SK-N-SH (cell line): ENCODE measurements around the gene SND1. TPM values are rescaled to one million over a fixed set of nuclear protein-coding genes. Genes with fewer than 3 reads are reported as not detected.

Experiments used
- CTCF ChIA-PET: fragments of 300-600, 350-600 bp; formaldehyde crosslinking; extraction: SDS; loops from one replicate; lab custom pipeline; 2021; lab: Yijun Ruan, JAX
- POLR2A ChIA-PET: fragments of 350-600 bp; sonication (Branson Sonifier 250); formaldehyde crosslinking; extraction: SDS; loops from one replicate; lab custom pipeline; 2020; ENCODE audit warnings: antibody characterized with exemption, inconsistent platforms; lab: Yijun Ruan, JAX
- DNase-seq: peaks from one replicate; pipeline ENCODE4 v3.0.0; 2012
- H2AFZ ChIP-seq: fragments of 200-600 bp; sonication (generic); 2 replicates; pipeline ENCODE4 v1.8.1; 2016; ENCODE audit warnings: antibody characterized with exemption, mild to moderate bottlenecking, low read depth
- H3F3A ChIP-seq: fragments of 200-600 bp; sonication (generic); replicated peaks from 2 replicates; pipeline ENCODE3; 2016; ENCODE audit warnings: antibody characterized with exemption, mild to moderate bottlenecking; ENCODE audit not compliant: insufficient read depth
- H3K27ac ChIP-seq, 2 experiments: fragments of 200-500 bp in 1 of 2; fragments of 200-600 bp in 1 of 2; sonication (Bioruptor generic) in 1 of 2; sonication (generic), shearing (Covaris generic) in 1 of 2; 2 replicates each; pipeline versions ENCODE4 v1.5.1 to v1.6.1; 2014 to 2016; ENCODE audit warnings: low read depth in 2 of 2, inconsistent platforms in 1 of 2, low read length in 1 of 2, mild to moderate bottlenecking in 1 of 2, mixed read lengths in 1 of 2
- H3K27me3 ChIP-seq: fragments of 200-600 bp; sonication (generic), shearing (Covaris generic); 2 replicates; pipeline ENCODE4 v1.6.1; 2016; ENCODE audit warnings: mixed run types; ENCODE audit not compliant: insufficient read depth
- H3K36me3 ChIP-seq, 2 experiments: fragments of 200-500 bp in 1 of 2; fragments of 200-600 bp in 1 of 2; sonication (Bioruptor generic) in 1 of 2; sonication (generic) in 1 of 2; replicated peaks in 1 of 2; 2 replicates each; pipeline versions ENCODE3 to v1.5.1; 2014 to 2016; ENCODE audit warnings: low read length in 1 of 2, mild to moderate bottlenecking in 1 of 2; ENCODE audit not compliant: insufficient read depth in 2 of 2, control insufficient read depth in 1 of 2
- H3K4me1 ChIP-seq, 2 experiments: fragments of 200-500 bp in 1 of 2; fragments of 200-600 bp in 1 of 2; sonication (Bioruptor generic) in 1 of 2; sonication (generic), shearing (Covaris generic) in 1 of 2; 2 replicates each; pipeline versions ENCODE4 v1.5.1 to v1.6.1; 2014 to 2016; ENCODE audit warnings: low read depth in 1 of 2, low read length in 1 of 2, mixed run types in 1 of 2; ENCODE audit not compliant: insufficient read depth in 2 of 2, control insufficient read depth in 1 of 2
- H3K4me2 ChIP-seq: fragments of 200-600 bp; sonication (generic), shearing (Covaris generic); 2 replicates; pipeline ENCODE4 v1.6.1; 2017; ENCODE audit warnings: mixed run types
- H3K4me3 ChIP-seq, 2 experiments: fragments of 200-500 bp in 1 of 2; fragments of 200-600 bp in 1 of 2; sonication (Bioruptor generic) in 1 of 2; sonication (generic), shearing (Covaris generic) in 1 of 2; 2 replicates each; pipeline versions ENCODE4 v1.5.1 to v1.8.1; 2014 to 2016; ENCODE audit warnings: low read depth in 2 of 2, inconsistent platforms in 1 of 2, low read length in 1 of 2, mild to moderate bottlenecking in 1 of 2, mixed read lengths in 1 of 2, moderate library complexity in 1 of 2
- H3K79me2 ChIP-seq: fragments of 200-600 bp; sonication (generic); 2 replicates; pipeline ENCODE4 v1.8.1; 2017; ENCODE audit warnings: mild to moderate bottlenecking; ENCODE audit not compliant: insufficient read depth
- H3K9ac ChIP-seq: fragments of 200-600 bp; sonication (generic); 2 replicates; pipeline ENCODE4 v1.6.1; 2017; ENCODE audit warnings: mixed run types
- H3K9me2 ChIP-seq: fragments of 200-600 bp; sonication (generic); 2 replicates; pipeline ENCODE4 v1.6.1; 2017; ENCODE audit warnings: mixed run types
- H3K9me3 ChIP-seq: fragments of 200-600 bp; sonication (generic); 2 replicates; pipeline ENCODE4 v1.6.1; 2017; ENCODE audit warnings: mixed run types, mild to moderate bottlenecking, moderate library complexity
- H4K20me1 ChIP-seq: fragments of 200-600 bp; sonication (generic); 2 replicates; pipeline ENCODE4 v1.6.1; 2017; ENCODE audit warnings: mild to moderate bottlenecking, mixed run types; ENCODE audit not compliant: insufficient read depth
- ELF1 ChIP-seq: IDR thresholded peaks from 2 replicates; pipeline ENCODE4 v1.4.0; 2012
- EP300 ChIP-seq, 2 experiments: IDR thresholded peaks; 2 replicates each; pipeline versions ENCODE4 v1.4.0 to v1.6.1; 2012; ENCODE audit warnings: borderline replicate concordance in 1 of 2, low read depth in 1 of 2, low read length in 1 of 2
- FOSL2 ChIP-seq: IDR thresholded peaks from 2 replicates; pipeline ENCODE4 v1.4.0; 2012; ENCODE audit warnings: low read depth, mild to moderate bottlenecking, moderate library complexity, borderline replicate concordance
- FOXJ3 ChIP-seq: sonication (generic); formaldehyde crosslinking; IDR thresholded peaks from 2 replicates; pipeline ENCODE4 v1.5.1; 2020; ENCODE audit warnings: mild to moderate bottlenecking, missing genetic modification reagents
- FOXM1 ChIP-seq: IDR thresholded peaks from 2 replicates; pipeline ENCODE4 v1.4.0; 2012; ENCODE audit warnings: low read depth, mild to moderate bottlenecking
- NFIC ChIP-seq: IDR thresholded peaks from 2 replicates; pipeline ENCODE4 v1.4.0; 2012; ENCODE audit warnings: borderline replicate concordance
- RCOR1 ChIP-seq: fragments of 150-350 bp; IDR thresholded peaks from 2 replicates; pipeline ENCODE4 v1.6.1; 2017; ENCODE audit warnings: antibody characterized with exemption, low read length
- RXRA ChIP-seq: IDR thresholded peaks from 2 replicates; pipeline ENCODE4 v1.4.0; 2012; ENCODE audit warnings: low read depth, mild to moderate bottlenecking, borderline replicate concordance
- TAF1 ChIP-seq: IDR thresholded peaks from 2 replicates; pipeline ENCODE4 v1.6.1; 2012; ENCODE audit warnings: low read depth, mild to moderate bottlenecking, low read length, moderate library complexity, borderline replicate concordance
- TCF12 ChIP-seq: IDR thresholded peaks from 2 replicates; pipeline ENCODE4 v1.4.0; 2012
- WGBS: methylation state at CpG from one replicate; pipeline ENCODE4 v1.1.6; 2017; ENCODE audit warnings: low lambda C conversion rate; 5-methylcytosine and 5-hydroxymethylcytosine counted together
- polyA plus RNA-seq, 3 experiments: library from polyadenylated mRNA; depleted of rRNA; stranded (reverse); fragments of >200 nt; gene quantifications; 2 replicates each; pipeline ENCODE4 v1.2.3, GENCODE V29; 2012
- TF ChIP-seq, protein P1 (sequence below): fragments of 150-350 bp; IDR thresholded peaks from 2 replicates; pipeline ENCODE4 v1.6.1; 2017; ENCODE audit warnings: antibody characterized with exemption, low read length, low read depth, borderline replicate concordance
- TF ChIP-seq, protein P2 (sequence below): IDR thresholded peaks from 2 replicates; pipeline ENCODE4; 2012
- TF ChIP-seq, protein P3 (sequence below): IDR thresholded peaks from 2 replicates; pipeline ENCODE4 v1.4.0; 2012; ENCODE audit warnings: low read depth, borderline replicate concordance
- TF ChIP-seq, protein P4 (sequence below): fragments of 200-600 bp; sonication (generic); IDR thresholded peaks from 2 replicates; pipeline ENCODE4 v1.6.1; 2017; ENCODE audit warnings: antibody characterized with exemption, mild to moderate bottlenecking, moderate library complexity

SND1 gene
- polyA plus RNA-seq, 1 of the 3 experiments (the other 2 are of a cell fraction): 165 TPM

DNA sequence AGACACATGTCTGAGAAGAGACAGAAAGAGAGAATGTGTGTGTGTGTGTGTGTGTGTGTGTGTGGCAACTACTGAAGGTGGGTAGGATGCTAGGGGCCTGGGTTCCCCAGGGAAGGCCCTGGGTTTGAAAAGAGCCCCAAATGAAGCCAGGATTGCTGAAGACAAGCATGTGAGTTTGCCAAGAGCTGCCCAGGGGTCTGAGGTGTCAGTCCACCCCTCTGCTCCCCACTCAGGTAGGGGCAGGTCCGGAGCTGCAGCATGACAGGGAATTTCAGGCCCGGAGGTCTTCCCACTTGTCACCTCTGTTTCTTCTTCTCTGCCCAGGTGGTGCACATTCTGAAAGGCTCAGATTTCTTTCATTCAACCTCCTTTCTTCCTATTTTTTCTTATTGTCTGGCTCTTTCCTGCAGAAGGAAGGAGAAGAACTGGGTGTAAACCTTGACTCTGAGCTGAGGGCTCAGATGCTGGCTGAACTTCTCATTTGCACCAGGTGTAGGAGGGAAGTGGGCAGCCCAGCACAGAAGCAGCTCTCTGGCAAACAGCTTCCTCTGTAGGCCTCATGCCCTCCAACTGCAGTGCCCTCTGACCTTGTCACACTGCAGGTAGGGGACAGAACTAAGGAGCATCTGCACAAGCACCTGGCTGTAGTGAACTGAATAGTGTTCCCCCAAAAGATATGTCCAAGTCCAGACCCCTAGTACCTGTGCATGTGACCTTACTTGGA is 458.8 kb downstream of the SND1 start:
- Histone ChIP-seq H3K9me2 (no peaks in the 10 kb centered on the region), H2AFZ (no peak overlapping the region), H3K4me1 (peaks cover 5 to 21% of the 10 kb centered on the region in 2 experiments; a peak in 2 of 4 replicates), H3K27me3 (no peaks in the 10 kb centered on the region; the same call in 1 of the 2 replicates), H3K4me2 (no peak overlapping the region), H3K9ac (no peak overlapping the region), H3K4me3 (no peak overlapping the region), H4K20me1 (no peaks in the 10 kb centered on the region), H3K27ac (no peak overlapping the region), H3K36me3 (no peaks in the 10 kb centered on the region), H3F3A (peaks cover 6% of the 10 kb centered on the region), H3K9me3 (no peaks in the 10 kb centered on the region), H3K79me2 (no peaks in the 10 kb centered on the region)
- no peak for DNase-seq
- POLR2A ChIA-PET: interaction anchor here (0.6 to 0.7 kb wide), 2 partner anchors 56 to 62 kb away, joined by 3 to 4 read pairs; no protein-coding TSS in a partner anchor
- 71% methylated on average over 2 of the region's 2 CpGs for WGBS
- TF ChIP-seq, protein P1, sequence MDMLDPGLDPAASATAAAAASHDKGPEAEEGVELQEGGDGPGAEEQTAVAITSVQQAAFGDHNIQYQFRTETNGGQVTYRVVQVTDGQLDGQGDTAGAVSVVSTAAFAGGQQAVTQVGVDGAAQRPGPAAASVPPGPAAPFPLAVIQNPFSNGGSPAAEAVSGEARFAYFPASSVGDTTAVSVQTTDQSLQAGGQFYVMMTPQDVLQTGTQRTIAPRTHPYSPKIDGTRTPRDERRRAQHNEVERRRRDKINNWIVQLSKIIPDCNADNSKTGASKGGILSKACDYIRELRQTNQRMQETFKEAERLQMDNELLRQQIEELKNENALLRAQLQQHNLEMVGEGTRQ: no peak
- CTCF ChIA-PET: interaction anchor here (0.8 to 4.4 kb wide), 5 partner anchors 13 to 403 kb away, joined by 3 to 19 read pairs (median 6); no protein-coding TSS in a partner anchor

DNA sequence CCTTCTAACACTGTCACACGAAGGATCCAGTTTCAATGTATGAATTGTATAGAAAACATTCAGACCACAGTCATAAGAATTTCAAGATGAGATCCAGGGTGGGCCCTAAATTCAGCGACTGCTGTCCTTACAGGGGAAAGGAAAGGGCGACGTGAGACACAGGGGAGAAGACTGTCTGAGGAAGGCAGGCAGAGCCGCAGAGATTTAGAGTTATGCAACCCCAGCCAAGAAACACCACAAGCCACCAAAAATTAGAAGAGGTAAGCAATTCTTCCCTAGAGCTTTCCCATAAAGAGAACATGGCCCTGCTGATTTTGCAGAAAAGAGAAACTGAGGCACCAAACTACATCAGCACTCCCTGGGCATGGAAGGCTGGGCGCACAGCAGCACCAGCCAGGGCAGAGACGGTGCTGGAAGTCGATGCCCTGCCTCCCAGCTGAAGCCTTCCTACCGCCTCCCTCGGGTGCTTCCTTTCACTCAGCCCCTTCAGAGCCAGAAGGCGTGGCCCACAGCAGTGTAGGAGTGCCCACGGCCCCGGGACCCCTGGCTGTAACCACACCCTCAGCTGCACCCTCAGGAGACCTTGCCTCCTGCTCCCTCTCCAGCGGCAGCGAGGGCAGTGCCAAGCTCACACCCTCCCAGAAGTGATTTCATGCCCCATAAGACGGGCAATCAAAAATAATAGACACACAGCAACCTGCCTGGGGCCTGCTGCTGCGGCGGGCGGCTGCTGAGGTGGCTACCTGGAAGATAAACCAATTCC is 460.2 kb downstream of the SND1 start:
- no peak overlapping the region for H3K4me2 ChIP-seq
- POLR2A ChIA-PET: interaction anchor here (0.6 kb wide), 1 partner anchor 9 kb away, joined by 3 read pairs; no protein-coding TSS in a partner anchor
- no peak overlapping the region for H3K4me3 ChIP-seq
- no peak overlapping the region for H2AFZ ChIP-seq
- no peaks in the 10 kb centered on the region for H4K20me1 ChIP-seq
- no peak overlapping the region for H3K27ac ChIP-seq
- peaks cover 7 to 30% of the 10 kb centered on the region in 2 experiments; a peak in 2 of 4 replicates for H3K4me1 ChIP-seq
- H3K36me3 ChIP-seq: no peaks in the 10 kb centered on the region
- no peaks in the 10 kb centered on the region for H3K79me2 ChIP-seq
- WGBS: 84% methylated on average over 19 of the region's 19 CpGs
- H3K9me2 ChIP-seq: no peaks in the 10 kb centered on the region
- H3K9ac ChIP-seq: no peak overlapping the region
- peaks cover 6% of the 10 kb centered on the region for H3F3A ChIP-seq
- no peaks in the 10 kb centered on the region for H3K9me3 ChIP-seq
- CTCF ChIA-PET: interaction anchor here (1.0 to 4.4 kb wide), 8 partner anchors 11 to 404 kb away, joined by 3 to 19 read pairs (median 6); no protein-coding TSS in a partner anchor
- no peak for DNase-seq
- no peaks in the 10 kb centered on the region; the same call in 1 of the 2 replicates for H3K27me3 ChIP-seq
- TF ChIP-seq, protein P2, sequence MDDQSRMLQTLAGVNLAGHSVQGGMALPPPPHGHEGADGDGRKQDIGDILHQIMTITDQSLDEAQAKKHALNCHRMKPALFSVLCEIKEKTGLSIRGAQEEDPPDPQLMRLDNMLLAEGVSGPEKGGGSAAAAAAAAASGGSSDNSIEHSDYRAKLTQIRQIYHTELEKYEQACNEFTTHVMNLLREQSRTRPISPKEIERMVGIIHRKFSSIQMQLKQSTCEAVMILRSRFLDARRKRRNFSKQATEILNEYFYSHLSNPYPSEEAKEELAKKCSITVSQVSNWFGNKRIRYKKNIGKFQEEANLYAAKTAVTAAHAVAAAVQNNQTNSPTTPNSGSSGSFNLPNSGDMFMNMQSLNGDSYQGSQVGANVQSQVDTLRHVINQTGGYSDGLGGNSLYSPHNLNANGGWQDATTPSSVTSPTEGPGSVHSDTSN: no peak
- no peak for TF ChIP-seq EP300 (IDR thresholded peaks at IDR 0.05; ENCODE audit: borderline replicate concordance in 1 of 2, low read depth in 1 of 2, low read length in 1 of 2)
- TF ChIP-seq, protein P1: no peak
- TF ChIP-seq RCOR1: no peak
- TF ChIP-seq ELF1: no peak
- no peak for TF ChIP-seq FOXJ3 (CRISPR knock-in tag)
- no peak for TF ChIP-seq RXRA
- TF ChIP-seq, protein P3, sequence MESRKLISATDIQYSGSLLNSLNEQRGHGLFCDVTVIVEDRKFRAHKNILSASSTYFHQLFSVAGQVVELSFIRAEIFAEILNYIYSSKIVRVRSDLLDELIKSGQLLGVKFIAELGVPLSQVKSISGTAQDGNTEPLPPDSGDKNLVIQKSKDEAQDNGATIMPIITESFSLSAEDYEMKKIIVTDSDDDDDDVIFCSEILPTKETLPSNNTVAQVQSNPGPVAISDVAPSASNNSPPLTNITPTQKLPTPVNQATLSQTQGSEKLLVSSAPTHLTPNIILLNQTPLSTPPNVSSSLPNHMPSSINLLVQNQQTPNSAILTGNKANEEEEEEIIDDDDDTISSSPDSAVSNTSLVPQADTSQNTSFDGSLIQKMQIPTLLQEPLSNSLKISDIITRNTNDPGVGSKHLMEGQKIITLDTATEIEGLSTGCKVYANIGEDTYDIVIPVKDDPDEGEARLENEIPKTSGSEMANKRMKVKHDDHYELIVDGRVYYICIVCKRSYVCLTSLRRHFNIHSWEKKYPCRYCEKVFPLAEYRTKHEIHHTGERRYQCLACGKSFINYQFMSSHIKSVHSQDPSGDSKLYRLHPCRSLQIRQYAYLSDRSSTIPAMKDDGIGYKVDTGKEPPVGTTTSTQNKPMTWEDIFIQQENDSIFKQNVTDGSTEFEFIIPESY: no peak
- no peak for TF ChIP-seq TAF1
- TF ChIP-seq, protein P4, sequence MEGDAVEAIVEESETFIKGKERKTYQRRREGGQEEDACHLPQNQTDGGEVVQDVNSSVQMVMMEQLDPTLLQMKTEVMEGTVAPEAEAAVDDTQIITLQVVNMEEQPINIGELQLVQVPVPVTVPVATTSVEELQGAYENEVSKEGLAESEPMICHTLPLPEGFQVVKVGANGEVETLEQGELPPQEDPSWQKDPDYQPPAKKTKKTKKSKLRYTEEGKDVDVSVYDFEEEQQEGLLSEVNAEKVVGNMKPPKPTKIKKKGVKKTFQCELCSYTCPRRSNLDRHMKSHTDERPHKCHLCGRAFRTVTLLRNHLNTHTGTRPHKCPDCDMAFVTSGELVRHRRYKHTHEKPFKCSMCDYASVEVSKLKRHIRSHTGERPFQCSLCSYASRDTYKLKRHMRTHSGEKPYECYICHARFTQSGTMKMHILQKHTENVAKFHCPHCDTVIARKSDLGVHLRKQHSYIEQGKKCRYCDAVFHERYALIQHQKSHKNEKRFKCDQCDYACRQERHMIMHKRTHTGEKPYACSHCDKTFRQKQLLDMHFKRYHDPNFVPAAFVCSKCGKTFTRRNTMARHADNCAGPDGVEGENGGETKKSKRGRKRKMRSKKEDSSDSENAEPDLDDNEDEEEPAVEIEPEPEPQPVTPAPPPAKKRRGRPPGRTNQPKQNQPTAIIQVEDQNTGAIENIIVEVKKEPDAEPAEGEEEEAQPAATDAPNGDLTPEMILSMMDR: no peak
- TF ChIP-seq TCF12: no peak
- no peak for TF ChIP-seq NFIC
- no peak for TF ChIP-seq FOXM1
- no peak for TF ChIP-seq FOSL2
